ENCODE measurements around the gene EXOSC2. TPM values are rescaled to one million over a fixed set of nuclear protein-coding genes. Genes with fewer than 3 reads are reported as not detected.
A peak's percentile ranks its signal among the peaks of the same experiment; 100 is the strongest.

Gene EXOSC2
- total and polyA plus RNA-seq, 2 experiments from 2014 or later, result 37.6 to 77.7 TPM

DNA sequence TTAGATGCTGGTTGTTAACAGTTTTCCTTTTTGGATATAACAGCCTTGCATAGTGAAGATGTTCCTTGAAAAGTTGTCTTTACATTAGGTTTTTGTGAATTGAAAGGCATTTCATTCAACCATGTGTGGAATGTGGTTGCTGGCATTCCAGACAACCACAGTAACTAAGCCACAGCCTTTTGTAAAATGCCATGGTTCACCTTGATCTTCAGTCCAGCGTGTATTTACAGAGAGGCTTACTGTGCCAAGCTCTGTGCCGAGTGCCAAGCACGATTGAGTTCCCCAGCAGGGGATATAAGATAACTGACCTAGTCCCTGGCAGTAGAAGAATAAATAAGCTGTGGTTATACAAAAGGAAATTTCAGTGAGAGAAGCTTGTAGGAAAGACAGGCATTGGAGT, 4.9 kb downstream of the EXOSC2 start:
- Mint-ChIP-seq H3K4me1 (peaks cover 20% of the 10 kb centered on the region), H3K9me3 (no peaks in the 10 kb centered on the region), H3K4me3 (no peak overlapping the region), H3K27me3 (ENCODE audit: insufficient read depth, low read depth, poor library complexity) (peaks cover 12% of the 10 kb centered on the region), H3K36me3 (ENCODE audit: low read depth) (peaks cover 84% of the 10 kb centered on the region), H3K27ac (no peak overlapping the region)
- H3K36me3 ChIP-seq (ENCODE audit: insufficient read depth), result peaks cover 71% of the 10 kb centered on the region
- H3K27me3 ChIP-seq (ENCODE audit: insufficient read depth), result no peaks in the 10 kb centered on the region
- H3K4me1 ChIP-seq (ENCODE audit: insufficient read depth), result peaks cover 13% of the 10 kb centered on the region; the same call in 1 of the 2 replicates
- H3K9me2 ChIP-seq (ENCODE audit: insufficient read depth), result no peaks in the 10 kb centered on the region
- H3K4me2 ChIP-seq, result no peak overlapping the region
- peaks cover 77% of the 10 kb centered on the region for H3K79me2 ChIP-seq (replicated peaks; ENCODE audit: insufficient read depth)
- ATAC-seq (no peak), DNase-seq (ENCODE audit: low spot score) (no peak)
- TF ChIP-seq, protein P1, sequence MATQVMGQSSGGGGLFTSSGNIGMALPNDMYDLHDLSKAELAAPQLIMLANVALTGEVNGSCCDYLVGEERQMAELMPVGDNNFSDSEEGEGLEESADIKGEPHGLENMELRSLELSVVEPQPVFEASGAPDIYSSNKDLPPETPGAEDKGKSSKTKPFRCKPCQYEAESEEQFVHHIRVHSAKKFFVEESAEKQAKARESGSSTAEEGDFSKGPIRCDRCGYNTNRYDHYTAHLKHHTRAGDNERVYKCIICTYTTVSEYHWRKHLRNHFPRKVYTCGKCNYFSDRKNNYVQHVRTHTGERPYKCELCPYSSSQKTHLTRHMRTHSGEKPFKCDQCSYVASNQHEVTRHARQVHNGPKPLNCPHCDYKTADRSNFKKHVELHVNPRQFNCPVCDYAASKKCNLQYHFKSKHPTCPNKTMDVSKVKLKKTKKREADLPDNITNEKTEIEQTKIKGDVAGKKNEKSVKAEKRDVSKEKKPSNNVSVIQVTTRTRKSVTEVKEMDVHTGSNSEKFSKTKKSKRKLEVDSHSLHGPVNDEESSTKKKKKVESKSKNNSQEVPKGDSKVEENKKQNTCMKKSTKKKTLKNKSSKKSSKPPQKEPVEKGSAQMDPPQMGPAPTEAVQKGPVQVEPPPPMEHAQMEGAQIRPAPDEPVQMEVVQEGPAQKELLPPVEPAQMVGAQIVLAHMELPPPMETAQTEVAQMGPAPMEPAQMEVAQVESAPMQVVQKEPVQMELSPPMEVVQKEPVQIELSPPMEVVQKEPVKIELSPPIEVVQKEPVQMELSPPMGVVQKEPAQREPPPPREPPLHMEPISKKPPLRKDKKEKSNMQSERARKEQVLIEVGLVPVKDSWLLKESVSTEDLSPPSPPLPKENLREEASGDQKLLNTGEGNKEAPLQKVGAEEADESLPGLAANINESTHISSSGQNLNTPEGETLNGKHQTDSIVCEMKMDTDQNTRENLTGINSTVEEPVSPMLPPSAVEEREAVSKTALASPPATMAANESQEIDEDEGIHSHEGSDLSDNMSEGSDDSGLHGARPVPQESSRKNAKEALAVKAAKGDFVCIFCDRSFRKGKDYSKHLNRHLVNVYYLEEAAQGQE (IDR thresholded peaks at IDR 0.05; ENCODE audit: unreplicated experiment), result no peak
- TF ChIP-seq, protein P2, sequence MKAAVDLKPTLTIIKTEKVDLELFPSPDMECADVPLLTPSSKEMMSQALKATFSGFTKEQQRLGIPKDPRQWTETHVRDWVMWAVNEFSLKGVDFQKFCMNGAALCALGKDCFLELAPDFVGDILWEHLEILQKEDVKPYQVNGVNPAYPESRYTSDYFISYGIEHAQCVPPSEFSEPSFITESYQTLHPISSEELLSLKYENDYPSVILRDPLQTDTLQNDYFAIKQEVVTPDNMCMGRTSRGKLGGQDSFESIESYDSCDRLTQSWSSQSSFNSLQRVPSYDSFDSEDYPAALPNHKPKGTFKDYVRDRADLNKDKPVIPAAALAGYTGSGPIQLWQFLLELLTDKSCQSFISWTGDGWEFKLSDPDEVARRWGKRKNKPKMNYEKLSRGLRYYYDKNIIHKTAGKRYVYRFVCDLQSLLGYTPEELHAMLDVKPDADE (IDR thresholded peaks at IDR 0.05), result no peak
- no peak for TF ChIP-seq EZH2phosphoT487 (IDR thresholded peaks at IDR 0.05; ENCODE audit: unreplicated experiment)
- TF ChIP-seq NANOG (IDR thresholded peaks at IDR 0.05; ENCODE audit: borderline replicate concordance), result no peak
- no peak for TF ChIP-seq ZNF331 (CRISPR knock-in tag; IDR thresholded peaks at IDR 0.05; ENCODE audit: low read depth)
- no peak for TF ChIP-seq STAT1 (IDR thresholded peaks at IDR 0.05; ENCODE audit: unreplicated experiment)
- TF ChIP-seq, protein P3, sequence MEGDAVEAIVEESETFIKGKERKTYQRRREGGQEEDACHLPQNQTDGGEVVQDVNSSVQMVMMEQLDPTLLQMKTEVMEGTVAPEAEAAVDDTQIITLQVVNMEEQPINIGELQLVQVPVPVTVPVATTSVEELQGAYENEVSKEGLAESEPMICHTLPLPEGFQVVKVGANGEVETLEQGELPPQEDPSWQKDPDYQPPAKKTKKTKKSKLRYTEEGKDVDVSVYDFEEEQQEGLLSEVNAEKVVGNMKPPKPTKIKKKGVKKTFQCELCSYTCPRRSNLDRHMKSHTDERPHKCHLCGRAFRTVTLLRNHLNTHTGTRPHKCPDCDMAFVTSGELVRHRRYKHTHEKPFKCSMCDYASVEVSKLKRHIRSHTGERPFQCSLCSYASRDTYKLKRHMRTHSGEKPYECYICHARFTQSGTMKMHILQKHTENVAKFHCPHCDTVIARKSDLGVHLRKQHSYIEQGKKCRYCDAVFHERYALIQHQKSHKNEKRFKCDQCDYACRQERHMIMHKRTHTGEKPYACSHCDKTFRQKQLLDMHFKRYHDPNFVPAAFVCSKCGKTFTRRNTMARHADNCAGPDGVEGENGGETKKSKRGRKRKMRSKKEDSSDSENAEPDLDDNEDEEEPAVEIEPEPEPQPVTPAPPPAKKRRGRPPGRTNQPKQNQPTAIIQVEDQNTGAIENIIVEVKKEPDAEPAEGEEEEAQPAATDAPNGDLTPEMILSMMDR (conservative IDR thresholded peaks at IDR 0.05; ENCODE audit: low read depth in 2 of 2), result no peak
- no peak for TF ChIP-seq JUNB (IDR thresholded peaks at IDR 0.05; ENCODE audit: unreplicated experiment)
- TF ChIP-seq, protein P4, sequence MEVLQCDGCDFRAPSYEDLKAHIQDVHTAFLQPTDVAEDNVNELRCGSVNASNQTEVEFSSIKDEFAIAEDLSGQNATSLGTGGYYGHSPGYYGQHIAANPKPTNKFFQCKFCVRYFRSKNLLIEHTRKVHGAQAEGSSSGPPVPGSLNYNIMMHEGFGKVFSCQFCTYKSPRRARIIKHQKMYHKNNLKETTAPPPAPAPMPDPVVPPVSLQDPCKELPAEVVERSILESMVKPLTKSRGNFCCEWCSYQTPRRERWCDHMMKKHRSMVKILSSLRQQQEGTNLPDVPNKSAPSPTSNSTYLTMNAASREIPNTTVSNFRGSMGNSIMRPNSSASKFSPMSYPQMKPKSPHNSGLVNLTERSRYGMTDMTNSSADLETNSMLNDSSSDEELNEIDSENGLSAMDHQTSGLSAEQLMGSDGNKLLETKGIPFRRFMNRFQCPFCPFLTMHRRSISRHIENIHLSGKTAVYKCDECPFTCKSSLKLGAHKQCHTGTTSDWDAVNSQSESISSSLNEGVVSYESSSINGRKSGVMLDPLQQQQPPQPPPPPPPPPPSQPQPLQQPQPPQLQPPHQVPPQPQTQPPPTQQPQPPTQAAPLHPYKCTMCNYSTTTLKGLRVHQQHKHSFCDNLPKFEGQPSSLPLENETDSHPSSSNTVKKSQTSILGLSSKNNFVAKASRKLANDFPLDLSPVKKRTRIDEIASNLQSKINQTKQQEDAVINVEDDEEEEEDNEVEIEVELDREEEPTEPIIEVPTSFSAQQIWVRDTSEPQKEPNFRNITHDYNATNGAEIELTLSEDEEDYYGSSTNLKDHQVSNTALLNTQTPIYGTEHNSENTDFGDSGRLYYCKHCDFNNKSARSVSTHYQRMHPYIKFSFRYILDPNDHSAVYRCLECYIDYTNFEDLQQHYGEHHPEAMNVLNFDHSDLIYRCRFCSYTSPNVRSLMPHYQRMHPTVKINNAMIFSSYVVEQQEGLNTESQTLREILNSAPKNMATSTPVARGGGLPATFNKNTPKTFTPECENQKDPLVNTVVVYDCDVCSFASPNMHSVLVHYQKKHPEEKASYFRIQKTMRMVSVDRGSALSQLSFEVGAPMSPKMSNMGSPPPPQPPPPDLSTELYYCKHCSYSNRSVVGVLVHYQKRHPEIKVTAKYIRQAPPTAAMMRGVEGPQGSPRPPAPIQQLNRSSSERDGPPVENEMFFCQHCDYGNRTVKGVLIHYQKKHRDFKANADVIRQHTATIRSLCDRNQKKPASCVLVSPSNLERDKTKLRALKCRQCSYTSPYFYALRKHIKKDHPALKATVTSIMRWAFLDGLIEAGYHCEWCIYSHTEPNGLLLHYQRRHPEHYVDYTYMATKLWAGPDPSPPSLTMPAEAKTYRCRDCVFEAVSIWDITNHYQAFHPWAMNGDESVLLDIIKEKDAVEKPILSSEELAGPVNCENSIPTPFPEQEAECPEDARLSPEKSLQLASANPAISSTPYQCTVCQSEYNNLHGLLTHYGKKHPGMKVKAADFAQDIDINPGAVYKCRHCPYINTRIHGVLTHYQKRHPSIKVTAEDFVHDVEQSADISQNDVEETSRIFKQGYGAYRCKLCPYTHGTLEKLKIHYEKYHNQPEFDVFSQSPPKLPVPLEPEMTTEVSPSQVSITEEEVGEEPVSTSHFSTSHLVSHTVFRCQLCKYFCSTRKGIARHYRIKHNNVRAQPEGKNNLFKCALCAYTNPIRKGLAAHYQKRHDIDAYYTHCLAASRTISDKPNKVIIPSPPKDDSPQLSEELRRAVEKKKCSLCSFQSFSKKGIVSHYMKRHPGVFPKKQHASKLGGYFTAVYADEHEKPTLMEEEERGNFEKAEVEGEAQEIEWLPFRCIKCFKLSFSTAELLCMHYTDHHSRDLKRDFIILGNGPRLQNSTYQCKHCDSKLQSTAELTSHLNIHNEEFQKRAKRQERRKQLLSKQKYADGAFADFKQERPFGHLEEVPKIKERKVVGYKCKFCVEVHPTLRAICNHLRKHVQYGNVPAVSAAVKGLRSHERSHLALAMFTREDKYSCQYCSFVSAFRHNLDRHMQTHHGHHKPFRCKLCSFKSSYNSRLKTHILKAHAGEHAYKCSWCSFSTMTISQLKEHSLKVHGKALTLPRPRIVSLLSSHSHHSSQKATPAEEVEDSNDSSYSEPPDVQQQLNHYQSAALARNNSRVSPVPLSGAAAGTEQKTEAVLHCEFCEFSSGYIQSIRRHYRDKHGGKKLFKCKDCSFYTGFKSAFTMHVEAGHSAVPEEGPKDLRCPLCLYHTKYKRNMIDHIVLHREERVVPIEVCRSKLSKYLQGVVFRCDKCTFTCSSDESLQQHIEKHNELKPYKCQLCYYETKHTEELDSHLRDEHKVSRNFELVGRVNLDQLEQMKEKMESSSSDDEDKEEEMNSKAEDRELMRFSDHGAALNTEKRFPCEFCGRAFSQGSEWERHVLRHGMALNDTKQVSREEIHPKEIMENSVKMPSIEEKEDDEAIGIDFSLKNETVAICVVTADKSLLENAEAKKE (CRISPR knock-in tag; IDR thresholded peaks at IDR 0.05), result no peak
- H3K4me3 ChIP-seq, result no peak overlapping the region
- H2AFZ ChIP-seq, result no peak overlapping the region
- H3K27ac ChIP-seq (ENCODE audit: low read depth), result peak overlapping the region; percentile 45; the same call in 1 of the 2 replicates
- H3F3A ChIP-seq (replicated peaks; ENCODE audit: low read depth), result peaks cover 53% of the 10 kb centered on the region
- H4K20me1 ChIP-seq (replicated peaks; ENCODE audit: insufficient read depth), result peaks cover 61% of the 10 kb centered on the region

All from GM23338 (cell line).